MM.1S (cell line): Measurements from ENCODE around the gene TNKS2.

Source experiments
- DNase-seq: peaks from one replicate; pipeline ENCODE4 v3.0.0-alpha.2; 2015
- H2AFZ ChIP-seq: fragments of 300-600 bp; sonication (generic); 2 replicates; pipeline ENCODE4 v1.6.0; 2016; ENCODE audit warnings: antibody characterized with exemption, low read length
- H3F3A ChIP-seq: fragments of 300-600 bp; sonication (generic); 2 replicates; pipeline ENCODE4 v1.6.1; 2016; ENCODE audit warnings: mild to moderate bottlenecking, antibody characterized with exemption, low read length, moderate library complexity, mixed read lengths; ENCODE audit not compliant: insufficient read depth
- H3K27ac ChIP-seq: fragments of 300-600 bp; sonication (generic); 2 replicates; pipeline ENCODE4 v1.5.1; 2016; ENCODE audit warnings: mild to moderate bottlenecking, low read length
- H3K27me3 ChIP-seq: fragments of 300-600 bp; sonication (generic); replicated peaks from 2 replicates; pipeline ENCODE4 v1.6.0; 2016; ENCODE audit warnings: low read length; ENCODE audit not compliant: insufficient read depth
- H3K36me3 ChIP-seq: fragments of 300-600 bp; sonication (generic); replicated peaks from 2 replicates; pipeline ENCODE4 v1.6.1; 2016; ENCODE audit warnings: mild to moderate bottlenecking, low read length, mixed read lengths; ENCODE audit not compliant: insufficient read depth
- H3K4me1 ChIP-seq: fragments of 300-600 bp; sonication (generic); 2 replicates; pipeline ENCODE4 v1.6.1; 2016; ENCODE audit warnings: low read length, mixed read lengths
- H3K4me2 ChIP-seq: fragments of 300-600 bp; sonication (generic); 2 replicates; pipeline ENCODE4 v1.6.0; 2016; ENCODE audit warnings: low read depth, low read length
- H3K4me3 ChIP-seq: fragments of 300-600 bp; sonication (generic); 2 replicates; pipeline ENCODE4 v1.5.1; 2016; ENCODE audit warnings: low read length, mixed read lengths
- H3K79me2 ChIP-seq: fragments of 300-600 bp; sonication (generic); 2 replicates; pipeline ENCODE4 v1.6.1; 2016; ENCODE audit warnings: mixed run types, low read length, mixed read lengths
- H3K9ac ChIP-seq: fragments of 300-600 bp; sonication (generic); 2 replicates; pipeline ENCODE4 v1.6.1; 2016; ENCODE audit warnings: low read length, mixed read lengths
- H3K9me2 ChIP-seq: fragments of 300-600 bp; sonication (generic); replicated peaks from 2 replicates; pipeline ENCODE4 v1.6.1; 2016; ENCODE audit warnings: mild to moderate bottlenecking, low read length, mixed read lengths; ENCODE audit not compliant: insufficient read depth
- H3K9me3 ChIP-seq: fragments of 300-600 bp; sonication (generic); replicated peaks from 2 replicates; pipeline ENCODE4 v1.6.1; 2016; ENCODE audit warnings: mild to moderate bottlenecking, low read length, mixed read lengths; ENCODE audit not compliant: insufficient read depth
- H4K20me1 ChIP-seq: fragments of 300-600 bp; sonication (generic); 2 replicates; pipeline ENCODE4 v1.6.1; 2016; ENCODE audit warnings: mild to moderate bottlenecking, low read length, moderate library complexity, mixed read lengths; ENCODE audit not compliant: insufficient read depth
- EZH2 ChIP-seq: fragments of 300-600 bp; sonication (generic); optimal IDR thresholded peaks from 2 replicates; pipeline ENCODE3; 2017; ENCODE audit warnings: low read depth, mild to moderate bottlenecking, antibody characterized with exemption, low read length, mixed read lengths
- EZH2phosphoT487 ChIP-seq: fragments of 300-600 bp; sonication (generic); IDR thresholded peaks from 2 replicates; pipeline ENCODE4 v1.6.1; 2018; ENCODE audit warnings: antibody characterized with exemption, low read length
- TF ChIP-seq, protein P1 (sequence below): fragments of 300-600 bp; sonication (generic); IDR thresholded peaks from 2 replicates; pipeline ENCODE4 v1.5.1; 2016; ENCODE audit warnings: antibody characterized with exemption, low read length, mixed read lengths

TNKS2 gene

DNA sequence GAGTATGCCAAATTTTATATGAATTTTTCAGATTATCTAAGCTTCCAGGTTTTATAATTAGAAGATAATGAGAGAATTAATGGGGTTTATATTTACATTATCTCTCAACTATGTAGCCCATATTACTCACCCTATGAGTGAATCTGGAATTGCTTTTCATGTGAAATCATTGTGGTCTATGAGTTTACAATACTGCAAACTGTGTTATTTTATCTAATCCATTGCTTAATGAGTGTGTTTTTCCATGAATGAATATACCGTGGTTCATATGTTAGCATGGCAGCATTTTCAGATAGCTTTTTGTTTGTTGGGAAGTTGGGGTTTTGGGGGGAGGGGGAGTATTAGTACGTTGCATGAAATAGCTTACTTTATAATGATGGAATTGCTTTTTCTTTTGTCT, 66.5 kb downstream of the TNKS2 start:
- Histone ChIP-seq H3K4me3 (no peak overlapping the region), H3K9ac (no peak overlapping the region), H2AFZ (no peak overlapping the region), H3K4me1 (peaks cover 17% of the 10 kb centered on the region), H3F3A (peaks cover 12% of the 10 kb centered on the region), H3K79me2 (no peaks in the 10 kb centered on the region), H3K4me2 (no peak overlapping the region), H3K27me3 (no peaks in the 10 kb centered on the region), H3K9me3 (no peaks in the 10 kb centered on the region), H4K20me1 (no peaks in the 10 kb centered on the region), H3K36me3 (peaks cover 3% of the 10 kb centered on the region; the same call in 1 of the 2 replicates), H3K27ac (no peak overlapping the region), H3K9me2 (no peaks in the 10 kb centered on the region)
- no peak for DNase-seq
- no peak for TF ChIP-seq EZH2phosphoT487
- TF ChIP-seq, protein P1, sequence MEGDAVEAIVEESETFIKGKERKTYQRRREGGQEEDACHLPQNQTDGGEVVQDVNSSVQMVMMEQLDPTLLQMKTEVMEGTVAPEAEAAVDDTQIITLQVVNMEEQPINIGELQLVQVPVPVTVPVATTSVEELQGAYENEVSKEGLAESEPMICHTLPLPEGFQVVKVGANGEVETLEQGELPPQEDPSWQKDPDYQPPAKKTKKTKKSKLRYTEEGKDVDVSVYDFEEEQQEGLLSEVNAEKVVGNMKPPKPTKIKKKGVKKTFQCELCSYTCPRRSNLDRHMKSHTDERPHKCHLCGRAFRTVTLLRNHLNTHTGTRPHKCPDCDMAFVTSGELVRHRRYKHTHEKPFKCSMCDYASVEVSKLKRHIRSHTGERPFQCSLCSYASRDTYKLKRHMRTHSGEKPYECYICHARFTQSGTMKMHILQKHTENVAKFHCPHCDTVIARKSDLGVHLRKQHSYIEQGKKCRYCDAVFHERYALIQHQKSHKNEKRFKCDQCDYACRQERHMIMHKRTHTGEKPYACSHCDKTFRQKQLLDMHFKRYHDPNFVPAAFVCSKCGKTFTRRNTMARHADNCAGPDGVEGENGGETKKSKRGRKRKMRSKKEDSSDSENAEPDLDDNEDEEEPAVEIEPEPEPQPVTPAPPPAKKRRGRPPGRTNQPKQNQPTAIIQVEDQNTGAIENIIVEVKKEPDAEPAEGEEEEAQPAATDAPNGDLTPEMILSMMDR, result no peak
- no peak for TF ChIP-seq EZH2

GRCh38 chr10:91865562-91866081, 67.4 kb downstream of the TNKS2 start:
- no peak for DNase-seq
- no peaks in the 10 kb centered on the region for H3K79me2 ChIP-seq
- peaks cover 3% of the 10 kb centered on the region; the same call in 1 of the 2 replicates for H3K36me3 ChIP-seq
- no peak overlapping the region for H2AFZ ChIP-seq
- no peak overlapping the region for H3K4me2 ChIP-seq
- H3F3A ChIP-seq, result peaks cover 7% of the 10 kb centered on the region
- no peak overlapping the region for H3K27ac ChIP-seq
- no peaks in the 10 kb centered on the region for H3K9me3 ChIP-seq
- no peaks in the 10 kb centered on the region for H3K27me3 ChIP-seq
- no peaks in the 10 kb centered on the region for H4K20me1 ChIP-seq
- H3K4me1 ChIP-seq, result peaks cover 8% of the 10 kb centered on the region
- no peak overlapping the region for H3K4me3 ChIP-seq
- TF ChIP-seq EZH2phosphoT487, result no peak
- H3K9ac ChIP-seq, result no peak overlapping the region
- H3K9me2 ChIP-seq, result no peaks in the 10 kb centered on the region

GRCh38 chr10:91875156-91875555, 76.9 kb downstream of the TNKS2 start:
- Histone ChIP-seq H3K27me3 (no peaks in the 10 kb centered on the region), H3F3A (no peaks in the 10 kb centered on the region), H3K9me3 (no peaks in the 10 kb centered on the region), H3K4me2 (no peak overlapping the region), H3K27ac (no peak overlapping the region), H3K79me2 (no peaks in the 10 kb centered on the region), H3K36me3 (no peaks in the 10 kb centered on the region), H3K9me2 (no peaks in the 10 kb centered on the region), H3K4me1 (no peaks in the 10 kb centered on the region), H2AFZ (no peak overlapping the region), H3K4me3 (no peak overlapping the region), H3K9ac (no peak overlapping the region), H4K20me1 (no peaks in the 10 kb centered on the region)
- no peak for DNase-seq
- TF ChIP-seq EZH2, result no peak
- TF ChIP-seq EZH2phosphoT487, result no peak
- TF ChIP-seq, protein P1, result no peak

DNA sequence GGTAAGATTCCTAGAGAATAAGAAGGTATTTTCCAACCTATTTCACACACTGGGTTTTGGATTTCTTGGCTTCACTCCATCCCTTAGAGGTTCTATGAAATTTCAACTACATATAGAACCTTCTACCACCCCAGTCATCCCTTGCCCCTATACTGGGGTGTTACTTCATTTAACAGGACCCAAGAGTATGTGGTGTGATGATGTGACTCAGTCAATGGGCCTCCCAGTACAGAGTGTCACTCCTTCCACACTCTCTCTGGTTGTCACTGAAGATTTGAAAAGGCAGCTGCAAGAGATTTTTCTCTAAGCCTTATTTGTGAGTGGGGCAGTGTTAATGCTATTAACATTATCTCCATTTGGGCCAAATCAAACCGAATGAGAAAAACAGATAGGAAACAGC, 77.6 kb downstream of the TNKS2 start:
- Histone ChIP-seq H2AFZ (no peak overlapping the region), H3K4me3 (no peak overlapping the region), H3K27me3 (no peaks in the 10 kb centered on the region), H3K4me1 (no peaks in the 10 kb centered on the region), H3K9me2 (no peaks in the 10 kb centered on the region), H4K20me1 (no peaks in the 10 kb centered on the region), H3K4me2 (no peak overlapping the region), H3K36me3 (no peaks in the 10 kb centered on the region), H3K9ac (no peak overlapping the region), H3F3A (no peaks in the 10 kb centered on the region), H3K27ac (no peak overlapping the region), H3K9me3 (no peaks in the 10 kb centered on the region), H3K79me2 (no peaks in the 10 kb centered on the region)
- DNase-seq, result no peak
- TF ChIP-seq, protein P1, result no peak
- no peak for TF ChIP-seq EZH2
- no peak for TF ChIP-seq EZH2phosphoT487
